ENCODE data around the gene TMEM54. TPM values are rescaled to one million over a fixed set of nuclear protein-coding genes. Genes with fewer than 3 reads are reported as not detected.

The TMEM54 gene
- total RNA-seq, 4 donors from 2014 or later = 32.6 to 158 (median 101) TPM

GRCh38 chr1:32947669-32948389, 46.6 kb upstream of the TMEM54 start:
- WGBS, 2 donors = 81 to 85% methylated on average over 6 of the region's 6 CpGs
- peaks cover 8 to 15% of the 10 kb centered on the region in 2 donors for H3K4me1 ChIP-seq
- intact Hi-C loops (cut with DNase I) = no loop called here

GRCh38 chr1:32946413-32946812, 45.2 kb upstream of the TMEM54 start:
- peaks cover 39 to 45% of the 10 kb centered on the region in 2 donors for H3K36me3 ChIP-seq
- TF ChIP-seq POLR2A (IDR thresholded peaks at IDR 0.05) = no peak
- no peak for TF ChIP-seq CTCF (IDR thresholded peaks at IDR 0.05)
- 93 to 96% methylated on average over 2 of the region's 2 CpGs for WGBS, 2 donors
- intact Hi-C loops (cut with DNase I) = no loop called here
- H3K4me3 ChIP-seq (replicated peaks in 1 of 3) = no peak overlapping the region
- H3K9me3 ChIP-seq = no peaks in the 10 kb centered on the region
- no peak for DNase-seq
- H3K27ac ChIP-seq = no peak overlapping the region
- no peaks in the 10 kb centered on the region for H3K27me3 ChIP-seq
- peaks cover 8 to 16% of the 10 kb centered on the region in 2 donors for H3K4me1 ChIP-seq

More at GRCh38 chr1:32947669-32948389, 46.6 kb upstream of the TMEM54 start:
- Histone ChIP-seq H3K27ac (no peak overlapping the region), H3K36me3 (peaks cover 29 to 33% of the 10 kb centered on the region in 2 donors), H3K4me3 (replicated peaks in 1 of 3) (no peak overlapping the region), H3K9me3 (no peaks in the 10 kb centered on the region), H3K27me3 (no peaks in the 10 kb centered on the region)
- DNase-seq = no peak
- TF ChIP-seq CTCF (IDR thresholded peaks at IDR 0.05) (no peak), POLR2A (IDR thresholded peaks at IDR 0.05) (no peak)

- peaks cover 42 to 60% of the 10 kb centered on the region in 2 donors for H3K36me3 ChIP-seq
- H3K4me1 ChIP-seq = peaks cover 8 to 26% of the 10 kb centered on the region in 2 donors
- no peak overlapping the region for H3K27ac ChIP-seq
- DNase-seq = no peak
- H3K27me3 ChIP-seq = no peaks in the 10 kb centered on the region
- no peak overlapping the region for H3K4me3 ChIP-seq (replicated peaks in 1 of 3)
- TF ChIP-seq POLR2A (IDR thresholded peaks at IDR 0.05) (no peak), CTCF (IDR thresholded peaks at IDR 0.05) (no peak)
- intact Hi-C loops (cut with DNase I) = no loop called here
- no peaks in the 10 kb centered on the region for H3K9me3 ChIP-seq
Observed at GRCh38 chr1:32944180-32944579, 43.0 kb upstream of the TMEM54 start.

- Histone ChIP-seq H3K27ac (no peak overlapping the region), H3K9me3 (no peaks in the 10 kb centered on the region), H3K4me1 (peaks cover 0 to 11% of the 10 kb centered on the region in 2 donors), H3K36me3 (peaks cover 45 to 59% of the 10 kb centered on the region in 2 donors), H3K4me3 (replicated peaks in 1 of 3) (no peak overlapping the region), H3K27me3 (no peaks in the 10 kb centered on the region)
- TF ChIP-seq CTCF (IDR thresholded peaks at IDR 0.05) (no peak), POLR2A (IDR thresholded peaks at IDR 0.05) (no peak)
- WGBS, 2 donors = 81 to 90% methylated on average over 4 of the region's 4 CpGs
- DNase-seq = no peak
- intact Hi-C loops (cut with DNase I) = loop anchor here (10.0 kb wide), 1 partner anchor 145 kb away; the partner anchor contains the start of gene AZIN2
Observed at GRCh38 chr1:32939655-32940371, 38.6 kb upstream of the TMEM54 start.

GRCh38 chr1:32937061-32937460, 35.9 kb upstream of the TMEM54 start:
- no peak for TF ChIP-seq POLR2A (IDR thresholded peaks at IDR 0.05)
- no peak for TF ChIP-seq CTCF (IDR thresholded peaks at IDR 0.05)
- Histone ChIP-seq H3K27ac (no peak overlapping the region), H3K4me1 (peaks cover 0 to 15% of the 10 kb centered on the region in 2 donors), H3K4me3 (replicated peaks in 1 of 3) (no peak overlapping the region), H3K27me3 (no peaks in the 10 kb centered on the region), H3K36me3 (peaks cover 20 to 38% of the 10 kb centered on the region in 2 donors), H3K9me3 (no peaks in the 10 kb centered on the region)
- DNase-seq = no peak
- 93 to 98% methylated on average over 4 of the region's 4 CpGs for WGBS, 2 donors
- intact Hi-C loops (cut with DNase I) = loop anchor here (10.0 kb wide), 1 partner anchor 148 kb away; the partner anchor contains the start of gene AZIN2
